Posterior cingulate gyrus (tissue), 11 donors: ENCODE results near the gene PLPP2.
A peak's percentile ranks its signal among the peaks of the same experiment; 100 is the strongest.

Experiments used
- DNase-seq, 10 donors: peaks; one replicate each; pipeline versions ENCODE4 v3.0.0 to v3.0.0-alpha.2; 2020 to 2021; ENCODE audit warnings: mixed read lengths in 3 of 10
- intact Hi-C: fragments of 100-400 bp; cut with DNase I; formaldehyde crosslinking; loops from one replicate; pipeline ENCODE4 v1.15.1; 2023

PLPP2 gene

DNA sequence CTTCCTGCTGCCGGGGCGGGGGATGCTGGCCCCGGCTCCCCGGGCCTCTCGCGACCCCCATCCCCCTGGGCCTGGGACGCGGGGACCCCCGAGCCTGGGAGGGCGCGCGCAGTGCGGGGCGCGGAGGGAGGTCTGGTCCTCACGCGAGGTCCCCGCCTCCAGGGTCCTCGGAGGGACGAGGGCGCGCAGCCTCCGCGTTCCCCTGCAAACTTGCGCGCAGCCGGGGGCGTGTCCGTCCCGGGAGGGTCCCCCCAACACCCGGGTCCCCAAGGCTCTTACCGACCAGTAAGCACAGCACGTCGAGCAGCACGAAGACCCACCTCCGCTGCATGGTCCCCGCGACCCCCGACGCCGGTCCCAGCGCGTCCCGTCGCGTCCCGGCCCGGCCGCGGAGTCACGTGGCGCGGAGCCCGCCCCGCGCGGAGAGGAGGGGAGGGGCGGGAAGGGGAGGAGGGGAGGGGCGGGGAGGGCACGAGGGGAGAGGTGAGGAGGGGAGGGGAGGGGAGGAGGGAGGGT lies at the start of gene PLPP2:
Gene PLPP2 (minus strand): TSS at position 398 of the 516 bp plus-strand sequence. CDS start 67 bp downstream, at position 331.
- intact Hi-C loops = loop anchor here (10.0 kb wide), 1 partner anchor 54 kb away; the partner anchor contains the start of gene MIER2
- DNase-seq = peak in 4 of 10 donors; percentile 40 to 93 (median 72)

- intact Hi-C loops = loop anchor here (10.0 kb wide), 2 partner anchors 46 to 144 kb away; partner anchors contain the start of gene PLPP2
Observed at GRCh38 chr19:340620-341385, 49.6 kb upstream of the PLPP2 start.

GRCh38 chr19:339262-339887 lies 48.2 kb upstream of the PLPP2 start:
- DNase-seq = peak in 1 of 10 donors; percentile 11
- intact Hi-C loops = no loop called here

More at GRCh38 chr19:340620-341385, 49.6 kb upstream of the PLPP2 start:
- DNase-seq = peak in 1 of 10 donors; percentile 45

DNA sequence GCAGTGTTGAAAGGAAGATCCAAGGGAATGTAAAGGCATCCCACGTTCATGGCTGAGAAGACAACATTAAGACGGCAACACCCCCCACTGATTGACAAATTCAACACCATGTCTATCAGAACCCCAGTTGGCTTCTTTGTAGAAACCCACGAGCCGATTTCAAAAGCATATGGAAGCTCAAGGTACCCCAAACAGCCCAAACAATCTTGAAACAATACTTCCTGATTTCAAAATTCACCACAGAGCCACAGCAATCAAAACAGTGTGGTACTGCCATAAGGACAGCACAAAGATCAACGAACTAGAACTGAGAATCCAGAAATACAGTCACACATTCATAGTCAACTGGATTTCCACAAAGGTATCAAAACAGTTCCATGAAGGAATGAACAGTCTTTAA lies 47.2 kb upstream of the PLPP2 start:
- intact Hi-C loops = no loop called here
- DNase-seq = no peak

DNA sequence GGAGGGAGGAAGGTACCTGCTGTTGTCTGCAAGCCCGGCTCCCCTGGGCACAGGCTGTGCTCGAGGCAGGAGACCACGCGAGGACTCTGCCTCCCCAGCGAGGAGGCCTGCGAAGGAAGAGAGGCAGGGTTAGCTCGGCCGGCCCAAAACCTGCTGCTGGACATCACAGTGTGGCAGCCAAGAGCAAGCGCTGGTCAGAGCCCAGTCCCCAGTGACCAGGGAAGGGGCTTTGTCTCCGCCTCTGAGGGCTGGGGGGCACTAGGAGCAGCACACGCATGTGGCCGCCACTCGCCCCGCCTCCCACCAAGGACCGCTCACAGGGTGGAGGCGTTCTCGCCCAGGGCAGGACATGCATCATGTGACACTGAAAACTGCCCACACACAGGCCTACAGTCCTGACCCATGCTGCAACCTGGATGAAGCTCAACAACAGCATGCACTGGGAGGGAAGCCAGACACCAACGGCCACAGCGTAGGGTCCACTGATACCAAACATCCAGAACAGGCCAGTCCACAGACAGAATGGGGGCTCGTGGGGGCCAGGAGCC lies 44.9 kb upstream of the PLPP2 start:
- intact Hi-C loops = no loop called here
- peak in 1 of 10 donors; percentile 77 for DNase-seq

DNA sequence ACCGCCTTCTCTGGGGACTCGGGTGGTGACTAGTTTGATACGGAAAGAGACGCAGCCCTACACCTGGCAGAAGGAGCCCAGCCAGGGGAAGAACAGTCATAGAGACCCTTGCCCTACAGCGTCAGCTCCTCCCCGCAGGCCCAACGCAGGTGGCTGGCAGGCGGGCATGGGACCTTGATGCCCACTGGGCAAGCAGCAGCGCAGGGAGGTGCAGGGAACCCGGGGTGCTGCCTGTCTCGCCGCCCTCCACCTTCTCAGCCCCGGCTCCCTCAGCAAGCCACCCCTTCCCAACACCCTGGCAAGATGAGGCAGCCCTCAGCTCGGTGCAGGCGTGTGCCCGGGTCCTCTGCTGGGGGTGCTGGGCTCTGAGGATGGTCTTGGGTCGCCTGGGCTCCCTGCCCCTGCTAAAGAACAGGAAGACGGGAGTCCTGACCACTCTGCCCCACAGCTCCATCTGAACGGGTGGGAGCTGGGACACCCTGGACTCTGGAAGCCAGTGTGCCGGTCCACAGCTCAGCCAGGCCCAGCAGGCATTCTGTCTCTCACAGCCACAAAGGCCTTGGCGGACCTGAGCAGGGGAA lies 44.4 kb upstream of the PLPP2 start:
- intact Hi-C loops = no loop called here
- peak in 1 of 10 donors; percentile 57 for DNase-seq

- peak in 1 of 10 donors; percentile 49 for DNase-seq
- intact Hi-C loops = no loop called here
Observed at GRCh38 chr19:335072-335471, 43.9 kb upstream of the PLPP2 start.

DNA sequence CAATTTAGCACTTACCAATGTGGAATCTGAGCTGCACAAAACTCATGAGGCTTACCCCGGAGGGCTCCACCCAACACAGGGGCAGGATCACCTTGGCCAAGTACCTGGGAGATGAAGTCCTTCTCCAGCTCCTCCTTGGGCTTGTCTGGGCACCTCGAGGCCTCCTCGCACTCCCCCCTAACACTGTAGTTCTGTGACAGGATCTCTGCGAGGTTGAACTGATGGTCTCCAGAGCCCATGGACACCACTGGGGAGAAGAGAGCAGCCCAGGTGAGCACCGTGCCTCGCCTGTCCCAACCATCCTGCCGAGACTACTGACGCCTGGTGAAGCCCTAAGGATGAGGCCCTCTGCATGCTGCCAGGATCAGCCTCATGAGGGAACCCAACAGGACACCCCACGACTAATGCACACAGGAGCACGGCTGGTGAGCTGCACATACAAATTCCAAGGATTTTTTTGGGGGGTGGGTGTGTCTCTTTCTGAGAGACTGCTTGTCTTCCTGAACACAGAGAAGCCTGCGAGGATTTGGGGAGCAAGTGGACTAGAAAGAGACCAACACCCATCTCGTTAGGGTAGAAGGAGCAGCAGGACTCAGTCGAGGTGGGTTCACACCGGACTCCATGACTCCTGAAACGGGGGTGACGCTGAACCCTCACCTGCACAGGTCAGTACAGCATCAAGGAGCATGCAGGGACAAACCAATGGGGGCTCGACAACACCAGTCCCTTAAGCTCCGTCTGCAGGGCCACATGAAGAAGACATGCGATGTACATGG lies 43.3 kb upstream of the PLPP2 start:
- DNase-seq = peak in 1 of 10 donors; percentile 62
- intact Hi-C loops = no loop called here

DNA sequence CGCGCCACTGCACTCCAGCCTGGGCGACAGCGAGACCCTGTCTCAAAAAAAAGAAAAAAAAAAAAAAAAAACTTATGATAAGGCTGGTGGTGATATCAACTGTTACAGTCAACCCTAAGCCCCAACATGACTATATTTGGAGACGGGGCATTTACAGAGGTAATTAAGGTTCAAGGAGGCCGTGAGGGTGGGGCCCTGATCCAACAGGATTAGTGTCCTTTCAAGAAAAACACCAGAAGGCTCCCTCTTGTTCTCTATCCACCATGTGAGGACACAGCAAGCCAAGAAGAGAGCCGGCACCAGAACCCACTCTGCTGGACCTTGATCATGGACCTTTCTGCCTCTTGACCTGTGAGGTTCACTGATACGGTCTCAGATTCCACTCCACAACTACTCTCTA lies 39.3 kb upstream of the PLPP2 start:
- DNase-seq = peak in 1 of 10 donors; percentile 4
- intact Hi-C loops = no loop called here

DNA sequence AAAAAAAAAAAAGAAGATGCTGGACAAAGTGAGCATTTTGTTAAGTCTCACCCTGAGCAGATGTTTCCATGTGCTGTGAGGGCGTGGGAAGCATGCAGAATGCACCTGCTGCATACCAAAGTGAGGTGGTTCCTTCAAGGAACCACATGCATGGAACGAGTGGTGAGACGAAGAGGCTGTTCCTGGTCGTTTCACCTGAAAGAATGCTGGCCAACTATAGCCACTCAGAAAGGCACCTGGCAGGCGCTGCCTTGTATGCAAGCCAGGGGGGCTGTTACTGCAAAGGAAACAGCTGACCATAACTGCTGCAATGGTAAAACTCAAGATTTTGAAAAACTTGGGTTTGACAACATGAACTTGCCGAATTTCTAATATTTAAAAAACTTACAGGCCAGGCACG lies 38.7 kb upstream of the PLPP2 start:
- DNase-seq = peak in 1 of 10 donors; percentile 16
- intact Hi-C loops = no loop called here

GRCh38 chr19:328025-328505 lies 36.9 kb upstream of the PLPP2 start:
- DNase-seq = no peak
- intact Hi-C loops = no loop called here

- no peak for DNase-seq
- intact Hi-C loops = no loop called here
Observed at GRCh38 chr19:327291-328024, 36.3 kb upstream of the PLPP2 start.

GRCh38 chr19:326871-327270 lies 35.7 kb upstream of the PLPP2 start:
- DNase-seq = no peak
- intact Hi-C loops = no loop called here

DNA sequence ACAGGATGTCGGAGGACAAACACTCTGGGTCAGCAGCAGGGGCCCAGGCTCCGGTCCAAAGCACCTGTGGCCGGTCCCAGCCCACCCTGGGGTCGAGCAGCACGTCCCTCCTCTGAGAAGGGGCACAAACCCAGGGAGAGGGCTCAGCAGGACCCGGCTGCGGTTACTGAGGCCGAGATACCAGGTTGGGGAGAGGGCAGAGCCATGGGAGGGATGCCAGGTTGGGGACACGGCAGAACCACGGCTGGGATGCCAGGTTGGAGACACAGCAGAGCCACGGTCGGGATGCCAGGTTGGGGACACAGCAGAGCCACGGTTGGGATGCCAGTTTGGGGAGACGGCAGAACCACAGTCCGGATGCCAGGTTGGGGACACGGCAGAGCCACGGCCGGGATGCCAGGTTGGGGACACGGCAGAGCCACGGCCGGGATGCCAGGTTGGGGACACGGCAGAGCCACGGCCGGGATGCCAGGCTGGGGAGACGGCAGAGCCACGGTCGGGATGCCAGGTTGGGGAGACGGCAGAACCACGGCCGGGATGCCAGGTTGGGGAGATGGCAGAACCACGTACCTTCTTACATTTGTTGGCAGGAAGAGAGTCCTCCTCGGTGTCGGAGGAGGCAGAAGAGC lies 34.8 kb upstream of the PLPP2 start:
- DNase-seq = no peak
- intact Hi-C loops = no loop called here

GRCh38 chr19:325173-325936 lies 34.2 kb upstream of the PLPP2 start:
- DNase-seq = no peak
- intact Hi-C loops = no loop called here

DNA sequence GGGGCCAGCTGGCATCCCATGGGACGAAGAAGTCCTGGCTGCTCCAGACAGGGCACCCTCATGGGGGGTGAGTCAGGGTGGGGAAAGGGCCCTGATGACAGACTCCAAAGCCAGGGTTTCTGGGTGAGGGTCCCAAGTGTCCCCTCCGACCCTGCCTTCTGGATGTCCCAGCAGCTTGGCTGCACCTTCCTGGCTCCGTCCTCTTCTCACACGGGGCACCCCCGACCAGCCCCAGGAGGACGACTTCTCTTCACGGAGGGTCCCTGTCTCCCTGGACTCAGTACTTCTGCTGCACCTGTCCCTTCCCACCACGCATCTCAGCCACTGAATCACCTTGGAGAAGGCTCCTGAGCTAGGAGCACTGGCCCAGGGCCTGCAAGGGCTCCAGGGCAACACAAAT lies 33.5 kb upstream of the PLPP2 start:
- no peak for DNase-seq
- intact Hi-C loops = no loop called here

GRCh38 chr19:322616-323015 lies 31.4 kb upstream of the PLPP2 start:
- intact Hi-C loops = no loop called here
- no peak for DNase-seq

GRCh38 chr19:318509-318774 lies 27.2 kb upstream of the PLPP2 start:
- intact Hi-C loops = no loop called here
- no peak for DNase-seq
